Measurements from ENCODE around the gene ALG1L2.
"Not testable (repeated sequence)": the region's sequence is repeated elsewhere in the genome, so short reads cannot be mapped to it uniquely, and the experiment has no call there.

- TF ChIP-seq POLR2A, CTCF (IDR thresholded peaks at IDR 0.05): not testable (repeated sequence)
Observed at GRCh38 chr3:130144328-130144650, 62.7 kb downstream of the ALG1L2 start.
